ENCODE measurements around the gene COL13A1.

DNA sequence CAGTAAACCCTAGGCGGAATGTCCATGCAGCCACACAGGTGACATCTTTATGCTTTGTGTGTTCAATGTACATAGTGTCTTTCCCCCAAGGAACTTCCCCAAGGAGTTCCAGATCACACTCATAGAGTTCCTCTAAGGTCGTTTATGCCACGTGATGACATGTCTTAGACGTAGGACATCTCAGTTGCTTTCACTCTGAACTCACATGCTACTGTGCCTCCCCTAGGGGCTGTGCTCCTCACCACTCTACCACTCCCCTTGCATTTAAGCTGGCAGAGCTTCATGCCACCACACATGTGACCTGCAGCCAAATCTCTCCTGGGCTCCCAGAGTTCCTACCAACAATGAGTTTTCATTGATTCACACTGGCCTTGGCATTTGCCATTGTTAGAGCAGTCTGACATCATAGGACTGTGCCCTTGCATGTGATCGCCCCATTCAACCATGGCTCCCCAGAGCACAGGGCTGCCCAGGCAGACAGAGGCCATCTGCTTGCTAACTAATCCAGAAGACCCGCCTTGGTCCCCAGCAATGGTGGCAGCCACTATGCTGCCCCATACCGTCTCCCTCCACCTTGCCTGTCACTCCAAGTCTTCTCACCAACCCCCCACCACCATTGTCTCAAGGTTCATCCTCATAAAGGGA lies 155.7 kb downstream of the COL13A1 start:
- TF ChIP-seq, protein P1, sequence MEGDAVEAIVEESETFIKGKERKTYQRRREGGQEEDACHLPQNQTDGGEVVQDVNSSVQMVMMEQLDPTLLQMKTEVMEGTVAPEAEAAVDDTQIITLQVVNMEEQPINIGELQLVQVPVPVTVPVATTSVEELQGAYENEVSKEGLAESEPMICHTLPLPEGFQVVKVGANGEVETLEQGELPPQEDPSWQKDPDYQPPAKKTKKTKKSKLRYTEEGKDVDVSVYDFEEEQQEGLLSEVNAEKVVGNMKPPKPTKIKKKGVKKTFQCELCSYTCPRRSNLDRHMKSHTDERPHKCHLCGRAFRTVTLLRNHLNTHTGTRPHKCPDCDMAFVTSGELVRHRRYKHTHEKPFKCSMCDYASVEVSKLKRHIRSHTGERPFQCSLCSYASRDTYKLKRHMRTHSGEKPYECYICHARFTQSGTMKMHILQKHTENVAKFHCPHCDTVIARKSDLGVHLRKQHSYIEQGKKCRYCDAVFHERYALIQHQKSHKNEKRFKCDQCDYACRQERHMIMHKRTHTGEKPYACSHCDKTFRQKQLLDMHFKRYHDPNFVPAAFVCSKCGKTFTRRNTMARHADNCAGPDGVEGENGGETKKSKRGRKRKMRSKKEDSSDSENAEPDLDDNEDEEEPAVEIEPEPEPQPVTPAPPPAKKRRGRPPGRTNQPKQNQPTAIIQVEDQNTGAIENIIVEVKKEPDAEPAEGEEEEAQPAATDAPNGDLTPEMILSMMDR (IDR thresholded peaks at IDR 0.05; ENCODE audit: insufficient read depth, low read depth, low read length) = no peak
- no peak for TF ChIP-seq EZH2 (IDR thresholded peaks at IDR 0.05; ENCODE audit: insufficient read depth, low read length)

Measured in astrocyte (in vitro differentiated cells and primary cell).